NOMO-1 treated with dmso at 0.1 percent for 144 hours (cell line): ENCODE results near the gene BMERB1.
"Not testable (repeated sequence)": the region's sequence is repeated elsewhere in the genome, so short reads cannot be mapped to it uniquely, and the experiment has no call there.

ENCODE experiments used
- DNase-seq: peaks from one replicate; lab custom pipeline; 2025; ENCODE audit not compliant: unreplicated experiment; lab: John Stamatoyannopoulos, UW

Gene BMERB1

GRCh38 chr16:15607221-15607699 is 172.9 kb downstream of the BMERB1 start:
- DNase-seq, result not testable (repeated sequence)

GRCh38 chr16:15607700-15608396 is 173.5 kb downstream of the BMERB1 start:
- DNase-seq, result no peak

DNA sequence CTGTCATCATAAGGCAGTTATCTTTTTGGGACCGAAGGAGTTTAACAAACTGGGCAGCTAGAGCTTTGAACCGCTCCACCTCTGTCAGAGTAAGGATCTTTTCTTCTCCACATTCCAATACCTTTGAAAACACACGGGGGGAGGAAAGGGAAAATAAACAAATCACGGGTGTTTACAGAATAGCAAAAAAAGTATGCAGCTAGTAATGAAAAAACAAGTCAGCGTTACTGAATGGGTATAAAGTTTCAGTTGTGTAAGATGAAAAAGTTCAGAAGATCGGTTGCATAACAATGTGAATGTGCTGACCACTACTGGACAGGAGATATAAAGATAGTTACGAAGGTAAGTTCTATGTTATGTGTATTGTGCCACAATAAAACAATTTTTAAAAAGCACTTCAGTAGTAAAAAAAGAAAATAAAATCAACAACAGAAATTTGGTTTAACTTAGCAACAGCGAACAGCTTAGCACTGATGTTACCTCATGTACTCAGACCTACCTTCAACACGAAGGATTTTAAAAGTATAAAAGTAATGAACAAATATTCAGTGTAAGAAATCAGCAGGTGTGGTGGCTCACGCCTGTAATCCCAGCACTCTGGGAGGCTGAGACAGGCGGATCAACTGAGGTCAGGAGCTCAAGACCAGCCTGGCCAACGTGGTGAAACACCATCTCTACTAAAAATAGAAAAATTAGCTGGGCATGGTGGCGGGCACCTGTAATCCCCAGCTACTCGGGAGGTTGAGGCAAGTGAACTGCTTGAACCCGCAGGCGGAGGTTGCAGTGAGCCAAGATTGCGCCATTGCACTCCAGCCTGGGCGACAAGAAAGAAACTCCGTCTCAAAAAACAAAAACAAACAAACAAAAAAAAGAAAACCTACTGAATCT is 174.3 kb downstream of the BMERB1 start:
- DNase-seq, result no peak

DNA sequence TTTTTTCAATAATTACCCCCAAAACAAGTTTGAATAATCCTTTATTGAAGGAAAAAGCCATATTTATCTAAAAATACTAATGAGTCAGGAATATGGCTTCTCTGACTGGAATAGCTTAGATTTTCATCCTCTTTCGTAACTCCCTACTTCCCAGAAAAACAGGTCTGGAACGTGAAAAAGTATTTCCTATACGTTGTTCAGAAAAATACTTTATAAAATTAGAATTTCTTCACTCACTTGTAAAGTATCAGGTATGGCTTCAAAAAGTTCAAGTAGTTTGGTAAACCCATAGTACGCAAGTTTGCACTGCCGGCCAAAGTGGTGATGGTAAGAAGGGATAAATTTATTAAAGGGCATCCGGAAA is 174.9 kb downstream of the BMERB1 start:
- DNase-seq, result no peak

- DNase-seq, result no peak
Observed at GRCh38 chr16:15610369-15610871, 176.0 kb downstream of the BMERB1 start.

- DNase-seq, result no peak
Observed at GRCh38 chr16:15611610-15612009, 177.2 kb downstream of the BMERB1 start.

DNA sequence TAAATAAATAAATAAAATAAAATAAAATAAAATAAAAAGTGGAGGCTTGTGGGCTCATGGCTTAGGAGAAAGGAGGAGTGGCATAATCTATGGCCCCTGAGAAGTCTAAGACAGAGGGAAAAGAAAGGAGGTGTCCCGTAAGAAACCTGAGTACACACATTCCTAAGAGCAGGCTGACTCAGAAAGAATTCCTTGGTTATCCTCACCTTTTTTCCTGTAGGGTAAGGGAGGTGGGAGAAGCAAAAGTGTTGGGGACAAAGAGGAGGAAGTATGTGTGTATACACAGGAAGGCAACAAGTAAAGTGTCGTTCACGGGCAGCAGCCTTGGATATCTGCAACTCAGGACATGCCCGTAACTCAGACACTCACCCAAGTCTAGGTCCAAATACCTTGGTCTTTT is 179.3 kb downstream of the BMERB1 start:
- DNase-seq, result no peak

DNA sequence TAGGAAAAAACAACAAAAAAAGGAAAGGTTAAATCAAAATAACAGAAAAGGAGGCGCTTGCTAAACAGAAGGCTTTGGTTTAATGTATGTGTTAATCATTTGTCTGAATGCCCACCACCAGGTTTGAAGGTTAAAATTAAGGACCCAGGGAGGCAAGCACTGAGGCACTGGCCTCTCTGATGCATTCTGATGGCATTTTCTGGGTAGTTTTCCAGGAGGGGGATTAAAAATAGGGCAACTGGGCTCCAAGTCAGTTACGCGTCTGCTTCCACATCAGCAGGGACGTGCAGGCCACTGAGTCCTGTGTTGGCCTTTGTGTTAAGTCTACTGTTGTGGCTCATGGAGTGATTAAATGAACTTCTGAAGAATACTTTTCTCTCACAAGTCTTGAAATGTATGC is 181.6 kb downstream of the BMERB1 start:
- DNase-seq, result no peak

- no peak for DNase-seq
Observed at GRCh38 chr16:15616475-15617165, 182.2 kb downstream of the BMERB1 start.

DNA sequence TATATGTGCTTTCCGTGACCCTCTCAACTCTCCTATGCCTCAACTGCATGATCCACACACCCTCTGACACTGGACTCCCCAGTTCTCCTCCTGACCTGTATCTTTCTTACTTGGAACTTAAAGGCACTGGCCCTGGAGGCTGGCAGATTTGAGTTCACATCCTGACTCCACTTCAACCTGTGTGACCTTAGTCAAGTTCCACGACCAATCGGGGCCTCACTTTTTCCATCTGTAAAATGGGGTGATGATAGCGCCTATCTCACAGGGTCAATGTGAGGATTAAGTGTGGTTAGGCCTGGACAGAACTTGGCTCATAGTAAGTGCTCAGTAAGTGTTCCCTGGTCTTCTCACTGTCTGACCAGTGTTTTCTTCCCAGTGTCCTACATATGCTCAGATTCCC is 183.5 kb downstream of the BMERB1 start:
- DNase-seq, result no peak

GRCh38 chr16:15618392-15618791 is 184.0 kb downstream of the BMERB1 start:
- DNase-seq, result no peak

GRCh38 chr16:15620611-15621195 is 186.3 kb downstream of the BMERB1 start:
- no peak for DNase-seq

- no peak for DNase-seq
Observed at GRCh38 chr16:15621456-15621855, 187.1 kb downstream of the BMERB1 start.

- DNase-seq, result no peak
Observed at GRCh38 chr16:15621889-15622288, 187.5 kb downstream of the BMERB1 start.

DNA sequence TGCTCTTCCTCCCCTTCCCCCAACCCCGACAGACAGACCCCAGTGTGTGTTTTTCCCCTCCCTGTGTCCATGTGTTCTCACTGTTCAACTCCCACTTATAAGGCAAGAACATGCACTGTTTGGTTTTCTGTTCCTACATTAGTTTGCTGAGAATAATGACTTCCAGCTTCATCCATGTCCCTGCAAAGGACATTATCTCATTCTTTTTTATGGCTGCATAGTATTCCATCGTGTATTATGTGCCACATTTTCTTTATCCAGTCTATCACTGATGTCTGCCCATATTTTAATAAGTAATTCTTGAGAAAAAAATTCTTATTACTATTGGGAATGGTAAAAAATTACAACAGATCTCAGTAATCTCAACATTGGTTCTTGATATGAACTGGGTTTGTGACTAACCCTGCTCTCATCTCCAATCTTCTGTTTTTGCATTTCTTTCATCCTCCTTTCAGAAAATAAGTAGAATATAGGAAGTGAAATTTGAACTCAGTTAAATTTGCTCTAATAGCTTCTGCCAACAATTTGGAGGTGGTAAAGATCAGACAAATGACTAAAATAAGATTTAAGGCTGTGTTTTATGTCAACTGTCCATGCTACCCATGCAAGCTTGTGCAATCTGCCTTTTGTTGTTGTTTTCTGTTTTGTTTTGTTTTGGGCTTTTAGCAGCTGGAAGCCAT is 197.5 kb downstream of the BMERB1 start:
- DNase-seq, result no peak

- DNase-seq, result no peak
Observed at GRCh38 chr16:15635926-15636325, 201.5 kb downstream of the BMERB1 start.

GRCh38 chr16:15636392-15636873 is 202.0 kb downstream of the BMERB1 start:
- DNase-seq, result no peak
